ENCODE data around the gene ABHD5.

The ABHD5 gene

DNA sequence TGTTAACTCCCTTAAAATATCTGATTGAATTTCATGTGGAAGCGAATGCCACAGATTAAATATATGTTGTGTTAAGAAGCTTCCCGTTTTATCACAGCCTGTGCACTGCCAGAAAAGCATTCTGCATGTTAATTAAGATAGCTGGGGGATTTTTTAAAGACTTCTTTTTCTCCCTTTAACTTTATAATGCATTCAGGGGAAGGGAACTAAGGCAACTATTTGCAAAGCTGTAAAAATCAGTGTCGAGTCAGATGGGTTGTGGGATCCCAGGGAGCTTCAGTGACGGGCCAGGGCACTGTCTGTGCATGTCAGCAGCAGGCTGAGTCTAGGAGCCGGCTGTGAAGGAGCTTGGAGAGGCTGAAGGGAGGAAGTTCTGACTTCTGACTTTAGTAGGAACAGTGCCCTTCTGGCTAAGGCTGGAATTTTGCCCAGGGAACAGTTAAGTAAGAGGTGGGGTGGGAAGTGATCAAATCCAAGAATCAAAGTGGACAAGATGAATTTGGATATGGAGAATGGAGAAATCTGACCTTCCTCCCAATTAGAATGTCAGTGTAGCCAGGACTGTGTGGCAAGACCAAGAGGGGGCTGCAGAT lies 77.7 kb downstream of the ABHD5 start:
- Histone ChIP-seq H3K9ac (ENCODE audit: low read length) (no peak overlapping the region), H3K9me3 (replicated peaks; ENCODE audit: insufficient read depth, low read length) (no peaks in the 10 kb centered on the region), H3K27ac (ENCODE audit: low read length) (no peak overlapping the region), H3K4me1 (ENCODE audit: low read length) (no peaks in the 10 kb centered on the region), H3K9me2 (replicated peaks; ENCODE audit: insufficient read depth, low read length) (no peaks in the 10 kb centered on the region), H2AFZ (ENCODE audit: low read length) (no peak overlapping the region), H3K36me3 (replicated peaks; ENCODE audit: insufficient read depth, low read length) (no peaks in the 10 kb centered on the region), H3K27me3 (replicated peaks; ENCODE audit: insufficient read depth, low read length) (no peaks in the 10 kb centered on the region), H3K79me2 (ENCODE audit: low read length) (no peaks in the 10 kb centered on the region), H3K4me3 (ENCODE audit: low read length) (no peak overlapping the region), H4K20me1 (ENCODE audit: insufficient read depth, low read length) (no peaks in the 10 kb centered on the region), H3K4me2 (ENCODE audit: low read depth, low read length) (no peak overlapping the region), H3F3A (ENCODE audit: insufficient read depth, low read length) (no peaks in the 10 kb centered on the region)
- no peak for TF ChIP-seq EZH2 (optimal IDR thresholded peaks at IDR 0.05; ENCODE audit: low read depth, low read length)
- no peak for TF ChIP-seq EZH2phosphoT487 (IDR thresholded peaks at IDR 0.05; ENCODE audit: low read length)
- TF ChIP-seq CTCF (IDR thresholded peaks at IDR 0.05; ENCODE audit: low read length): no peak
- DNase-seq: no peak

DNA sequence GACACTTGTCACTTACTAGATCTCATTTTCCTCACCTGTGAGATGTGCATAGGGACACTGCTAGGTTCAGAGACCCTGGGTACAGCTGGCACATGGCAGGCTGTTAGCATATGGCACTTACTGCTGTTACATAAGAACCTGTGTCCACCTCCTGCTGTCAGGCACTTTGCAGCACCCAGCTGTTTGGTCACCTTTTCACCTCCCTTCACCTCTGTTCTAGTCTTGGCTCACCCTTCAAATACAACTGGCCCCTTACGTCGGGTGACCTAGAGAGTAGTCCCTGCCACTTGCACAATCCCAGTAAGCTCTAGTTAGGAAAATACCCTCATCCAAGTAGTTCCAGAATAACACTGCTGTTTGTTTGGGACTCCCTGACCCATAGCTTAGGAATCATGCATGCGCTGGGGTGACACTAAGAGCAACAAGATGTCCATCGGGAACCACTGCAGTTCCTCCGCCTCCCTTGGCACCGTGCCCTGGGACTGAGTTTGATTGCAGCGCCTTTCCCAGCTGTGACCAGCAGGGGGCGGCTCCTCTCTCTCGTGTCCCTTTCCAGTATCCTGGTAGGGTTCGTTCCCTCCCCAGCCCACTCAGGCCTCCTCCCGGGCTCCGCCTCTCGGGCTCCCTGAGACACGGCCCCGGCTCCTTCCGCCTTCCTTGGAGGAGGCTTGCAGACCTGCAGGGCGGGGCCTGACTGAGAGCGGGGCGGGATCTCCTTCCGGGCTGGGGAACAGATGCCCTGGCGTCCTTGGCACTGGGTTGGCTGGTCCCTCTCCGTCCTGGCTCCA lies 78.6 kb downstream of the ABHD5 start:
- Histone ChIP-seq H3K9me3 (replicated peaks; ENCODE audit: insufficient read depth, low read length) (no peaks in the 10 kb centered on the region), H3K27ac (ENCODE audit: low read length) (no peak overlapping the region), H3K4me1 (ENCODE audit: low read length) (no peaks in the 10 kb centered on the region), H2AFZ (ENCODE audit: low read length) (peak overlapping the region; percentile 59), H3K36me3 (replicated peaks; ENCODE audit: insufficient read depth, low read length) (no peaks in the 10 kb centered on the region), H3K79me2 (ENCODE audit: low read length) (no peaks in the 10 kb centered on the region), H3K9me2 (replicated peaks; ENCODE audit: insufficient read depth, low read length) (no peaks in the 10 kb centered on the region), H3K4me2 (ENCODE audit: low read depth, low read length) (peak overlapping the region; percentile 38; the same call in 1 of the 2 replicates), H3K9ac (ENCODE audit: low read length) (no peak overlapping the region), H3K27me3 (replicated peaks; ENCODE audit: insufficient read depth, low read length) (no peaks in the 10 kb centered on the region), H3K4me3 (ENCODE audit: low read length) (0 out of 2 replicates have a peak overlapping the region, but pooled peaks have one; percentile 14), H4K20me1 (ENCODE audit: insufficient read depth, low read length) (no peaks in the 10 kb centered on the region), H3F3A (ENCODE audit: insufficient read depth, low read length) (no peaks in the 10 kb centered on the region)
- TF ChIP-seq EZH2 (optimal IDR thresholded peaks at IDR 0.05; ENCODE audit: low read depth, low read length) (no peak), CTCF (IDR thresholded peaks at IDR 0.05; ENCODE audit: low read length) (peak; percentile 90)
- peak; percentile 50 for DNase-seq

DNA sequence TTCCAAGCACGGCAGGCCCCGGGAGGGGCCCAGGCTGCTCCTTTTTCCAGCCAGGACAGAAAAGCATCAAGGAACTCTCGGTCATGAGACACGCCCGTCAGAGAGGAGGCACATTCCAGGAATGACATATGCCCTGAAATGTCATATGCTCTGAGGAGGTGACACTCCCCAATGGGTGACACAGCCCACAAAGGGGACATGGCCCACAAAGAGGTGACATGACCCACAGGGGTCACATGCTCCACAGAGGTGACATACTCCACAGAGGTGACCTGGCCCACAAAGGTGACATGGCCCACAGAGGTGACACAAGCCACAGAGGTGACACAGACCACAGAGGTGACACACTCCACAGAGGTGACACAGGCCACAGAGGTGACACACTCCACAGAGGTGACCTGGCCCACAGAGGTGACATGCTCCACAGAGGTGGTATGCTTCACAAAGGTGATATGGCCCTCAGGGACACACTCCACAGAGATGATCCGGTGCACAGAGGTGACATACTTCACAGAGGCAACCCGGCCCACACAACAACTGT lies 79.2 kb downstream of the ABHD5 start:
- no peak for DNase-seq
- no peak overlapping the region for H3K27ac ChIP-seq (ENCODE audit: low read length)
- no peaks in the 10 kb centered on the region for H3K79me2 ChIP-seq (ENCODE audit: low read length)
- H3K9me2 ChIP-seq (replicated peaks; ENCODE audit: insufficient read depth, low read length): no peaks in the 10 kb centered on the region
- no peaks in the 10 kb centered on the region for H3F3A ChIP-seq (ENCODE audit: insufficient read depth, low read length)
- H3K9me3 ChIP-seq (replicated peaks; ENCODE audit: insufficient read depth, low read length): no peaks in the 10 kb centered on the region
- peak overlapping the region; percentile 38; the same call in 1 of the 2 replicates for H3K4me2 ChIP-seq (ENCODE audit: low read depth, low read length)
- no peak overlapping the region for H3K9ac ChIP-seq (ENCODE audit: low read length)
- H2AFZ ChIP-seq (ENCODE audit: low read length): peak overlapping the region; percentile 59
- no peaks in the 10 kb centered on the region for H4K20me1 ChIP-seq (ENCODE audit: insufficient read depth, low read length)
- TF ChIP-seq EZH2 (optimal IDR thresholded peaks at IDR 0.05; ENCODE audit: low read depth, low read length): no peak
- TF ChIP-seq CTCF (IDR thresholded peaks at IDR 0.05; ENCODE audit: low read length): no peak
- no peak for TF ChIP-seq EZH2phosphoT487 (IDR thresholded peaks at IDR 0.05; ENCODE audit: low read length)
- H3K27me3 ChIP-seq (replicated peaks; ENCODE audit: insufficient read depth, low read length): no peaks in the 10 kb centered on the region
- H3K36me3 ChIP-seq (replicated peaks; ENCODE audit: insufficient read depth, low read length): no peaks in the 10 kb centered on the region
- 0 out of 2 replicates have a peak overlapping the region, but pooled peaks have one; percentile 14 for H3K4me3 ChIP-seq (ENCODE audit: low read length)
- H3K4me1 ChIP-seq (ENCODE audit: low read length): no peaks in the 10 kb centered on the region

All from MM.1S (cell line).